ENCODE results near the gene KIZ.
A peak's percentile ranks its signal among the peaks of the same experiment; 100 is the strongest.
"Not testable (repeated sequence)": the region's sequence is repeated elsewhere in the genome, so short reads cannot be mapped to it uniquely, and the experiment has no call there.

The KIZ gene

GRCh38 chr20:21232546-21233280 lies 106.8 kb downstream of the KIZ start:
- no peak for DNase-seq

DNA sequence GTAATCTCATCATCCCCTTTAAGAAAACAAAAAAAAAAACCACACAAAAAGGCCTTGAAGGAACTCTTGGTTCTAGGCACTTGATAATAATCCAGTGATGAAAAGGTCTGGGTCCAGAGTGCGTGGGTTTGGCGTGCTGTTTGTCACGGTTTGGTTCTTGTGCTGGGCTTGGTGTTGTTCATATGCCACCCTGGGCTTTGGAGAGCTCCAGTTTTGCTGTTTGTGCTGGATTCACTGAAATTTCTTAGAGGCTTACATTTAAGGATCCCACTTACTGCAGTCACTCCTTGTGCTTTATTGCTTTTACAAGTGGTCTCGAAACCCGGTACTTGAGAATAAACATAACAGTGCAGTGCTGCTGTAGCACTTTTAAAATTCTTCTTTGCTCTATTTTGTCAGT lies 108.4 kb downstream of the KIZ start:
- no peak for DNase-seq

DNA sequence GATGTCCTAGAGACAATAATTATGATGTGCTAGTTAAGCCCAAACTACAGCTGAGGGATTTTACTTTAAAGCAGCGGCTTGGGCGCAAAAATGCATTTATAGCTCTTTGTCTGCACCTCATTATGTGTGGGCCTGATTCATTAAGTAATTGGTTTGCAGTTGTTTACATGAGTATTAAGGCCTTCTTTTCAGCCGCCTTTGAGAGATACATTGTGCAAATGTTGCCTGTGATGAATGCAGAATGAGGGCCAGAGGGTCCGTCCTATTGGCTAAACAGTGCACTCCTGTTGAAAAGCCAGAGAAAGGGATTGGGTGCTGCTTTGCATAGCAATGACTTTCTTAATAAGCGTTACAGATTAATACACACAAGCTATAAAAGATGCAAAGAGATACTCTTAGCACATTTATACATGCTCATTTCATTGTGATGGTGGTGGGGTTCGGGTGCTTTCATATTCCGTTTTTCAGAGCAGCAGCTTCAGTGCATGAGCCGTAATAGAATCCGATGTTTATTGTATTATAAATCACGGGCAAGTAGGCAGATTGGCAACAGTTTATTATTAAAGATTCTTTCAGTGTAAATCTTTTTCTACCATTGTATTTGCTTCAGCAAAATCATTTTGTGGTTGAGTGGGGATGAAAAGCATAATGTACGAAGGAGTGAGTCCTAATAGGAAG lies 109.1 kb downstream of the KIZ start:
- no peak for DNase-seq

- peak; percentile 75 to 88 (median 84) for DNase-seq
Measured at GRCh38 chr20:21235484-21236445, 109.9 kb downstream of the KIZ start.

- no peak for DNase-seq
Measured at GRCh38 chr20:21237956-21238799, 112.3 kb downstream of the KIZ start.

DNA sequence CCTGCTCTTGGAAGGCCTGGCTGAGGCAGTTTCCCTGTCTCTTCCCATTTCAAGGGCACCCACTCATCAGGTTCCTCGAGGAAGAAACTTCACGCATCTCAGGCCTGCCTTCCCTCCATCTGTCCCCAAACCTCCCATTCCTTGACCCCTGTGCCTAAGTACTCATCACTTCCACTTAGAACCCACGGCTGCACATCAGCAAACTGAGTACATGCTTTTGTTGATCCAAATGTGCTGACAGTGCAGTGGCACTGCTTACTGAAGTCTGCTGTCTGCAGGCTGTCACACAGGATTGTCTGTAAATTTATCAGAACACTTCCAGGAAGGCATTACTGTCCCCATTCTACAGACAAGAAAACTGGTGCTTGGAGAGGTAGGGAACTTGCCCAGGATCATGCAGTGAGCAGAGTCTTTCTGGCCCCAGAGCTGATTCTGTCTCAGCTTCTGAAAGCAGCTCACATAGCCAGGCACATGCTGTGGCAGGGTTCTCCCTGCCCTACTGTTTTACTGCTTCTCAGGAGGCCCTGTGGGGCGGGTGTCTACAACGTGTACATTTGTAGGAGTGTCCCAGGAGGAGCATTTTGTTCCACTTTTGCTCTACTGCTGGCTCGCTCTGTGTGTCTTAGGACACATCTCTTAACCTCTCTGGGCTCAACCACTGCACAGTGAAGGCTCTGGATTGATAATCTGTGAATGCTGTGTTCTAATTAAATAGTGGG lies 113.1 kb downstream of the KIZ start:
- DNase-seq = no peak

GRCh38 chr20:21240394-21240793 lies 114.5 kb downstream of the KIZ start:
- no peak for DNase-seq

DNA sequence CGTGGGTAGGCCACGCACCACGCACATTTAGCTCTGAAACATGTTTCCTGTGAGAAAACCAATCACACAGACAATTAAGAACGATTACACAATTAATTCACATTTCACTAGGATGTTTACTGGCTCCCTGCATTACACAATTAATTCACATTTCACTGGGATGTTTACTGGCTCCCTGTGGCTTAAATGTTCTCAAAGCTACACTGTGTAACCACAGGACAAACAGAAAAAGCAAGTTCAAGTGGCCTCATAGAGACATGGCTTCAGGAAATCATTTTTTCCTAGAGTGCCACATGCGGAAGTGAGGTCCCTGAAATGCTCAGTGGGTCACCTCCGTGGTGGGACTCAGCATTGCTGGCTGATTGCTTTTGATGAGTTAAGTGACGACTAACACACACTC lies 115.5 kb downstream of the KIZ start:
- no peak for DNase-seq

DNA sequence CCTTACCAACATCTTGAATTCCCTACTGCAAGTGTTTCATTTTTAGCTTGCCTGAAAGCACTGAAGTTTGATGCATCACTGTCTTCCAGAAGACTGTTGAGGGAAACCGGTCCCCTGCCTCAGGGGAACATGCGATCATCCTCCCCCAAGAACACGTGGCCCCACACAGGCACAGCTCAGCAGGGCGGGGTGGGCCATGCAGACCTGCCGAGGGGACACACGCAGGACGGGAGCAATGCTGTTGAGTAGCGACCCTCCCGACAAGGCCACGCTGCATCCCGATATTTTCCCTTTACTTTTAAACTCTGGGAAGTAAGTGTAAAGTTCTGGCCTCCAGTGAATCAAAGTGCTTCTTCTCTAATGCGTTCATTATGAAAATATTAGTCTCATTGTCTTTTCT lies 117.9 kb downstream of the KIZ start:
- no peak for DNase-seq

GRCh38 chr20:21244808-21245207 lies 118.9 kb downstream of the KIZ start:
- no peak for DNase-seq

GRCh38 chr20:21246161-21246560 lies 120.3 kb downstream of the KIZ start:
- no peak for DNase-seq

- not testable (repeated sequence) for DNase-seq
Measured at GRCh38 chr20:21247603-21248095, 121.8 kb downstream of the KIZ start.

DNA sequence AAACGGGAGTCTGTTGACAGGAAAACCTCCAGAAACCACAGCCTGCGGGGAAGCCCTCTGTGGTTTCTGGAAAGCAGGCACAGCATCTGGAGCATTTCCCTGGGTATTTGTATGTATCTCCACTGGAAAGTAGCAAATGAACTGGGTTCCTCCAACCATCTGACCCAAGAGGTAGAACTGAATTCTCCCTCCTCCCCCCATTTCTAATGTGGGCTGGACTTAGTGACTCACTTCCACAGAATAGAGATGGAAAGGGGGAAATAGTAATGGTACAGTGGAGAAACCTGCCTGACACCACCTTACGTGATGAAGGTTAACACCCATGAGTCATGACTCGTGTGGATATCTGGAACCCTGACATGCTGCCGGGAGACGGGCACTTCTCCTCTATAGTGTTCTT lies 125.4 kb downstream of the KIZ start:
- no peak for DNase-seq

DNA sequence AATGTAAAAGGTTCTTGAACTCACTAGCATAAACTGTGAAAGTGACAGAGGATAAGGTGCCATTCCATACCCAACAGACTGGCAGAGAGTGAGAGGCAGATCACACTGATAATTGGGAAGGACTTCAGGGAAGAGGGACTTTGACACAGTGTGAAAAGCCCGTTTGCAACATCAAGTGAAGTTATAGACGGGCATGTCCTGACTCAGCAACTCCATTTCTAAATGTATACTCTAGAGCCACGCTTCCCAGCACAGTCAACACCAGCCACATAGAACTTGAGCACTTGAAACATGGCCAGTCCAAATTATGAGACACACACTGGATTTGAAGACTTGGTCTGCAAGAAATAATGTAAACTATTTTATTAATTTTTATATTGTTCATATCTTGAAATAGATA lies 131.3 kb downstream of the KIZ start:
- DNase-seq = no peak

DNA sequence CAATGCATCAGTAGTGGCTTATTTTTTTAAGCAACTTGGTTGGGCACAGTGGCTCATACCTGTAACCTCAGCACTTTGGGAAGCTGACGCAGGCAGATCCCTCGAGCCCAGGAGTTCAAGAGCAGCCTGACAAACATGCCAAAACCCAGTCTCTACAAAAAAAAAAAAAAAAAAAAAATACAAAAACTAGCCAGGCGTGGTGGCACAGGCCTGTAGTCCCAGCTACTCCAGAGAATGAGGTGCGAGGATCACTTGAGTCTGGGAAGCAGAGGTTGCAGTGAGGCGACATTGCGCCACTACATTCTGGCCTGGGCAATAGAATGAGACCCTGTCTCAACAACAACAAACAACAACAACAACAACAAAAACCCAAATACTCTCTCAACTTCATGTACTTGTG lies 132.5 kb downstream of the KIZ start:
- no peak for DNase-seq

GRCh38 chr20:21259346-21259745 lies 133.5 kb downstream of the KIZ start:
- DNase-seq = no peak

- peak in 3 of 4 experiments; percentile 29 to 33 (median 30) for DNase-seq
Measured at GRCh38 chr20:21262812-21263211, 136.9 kb downstream of the KIZ start.

DNA sequence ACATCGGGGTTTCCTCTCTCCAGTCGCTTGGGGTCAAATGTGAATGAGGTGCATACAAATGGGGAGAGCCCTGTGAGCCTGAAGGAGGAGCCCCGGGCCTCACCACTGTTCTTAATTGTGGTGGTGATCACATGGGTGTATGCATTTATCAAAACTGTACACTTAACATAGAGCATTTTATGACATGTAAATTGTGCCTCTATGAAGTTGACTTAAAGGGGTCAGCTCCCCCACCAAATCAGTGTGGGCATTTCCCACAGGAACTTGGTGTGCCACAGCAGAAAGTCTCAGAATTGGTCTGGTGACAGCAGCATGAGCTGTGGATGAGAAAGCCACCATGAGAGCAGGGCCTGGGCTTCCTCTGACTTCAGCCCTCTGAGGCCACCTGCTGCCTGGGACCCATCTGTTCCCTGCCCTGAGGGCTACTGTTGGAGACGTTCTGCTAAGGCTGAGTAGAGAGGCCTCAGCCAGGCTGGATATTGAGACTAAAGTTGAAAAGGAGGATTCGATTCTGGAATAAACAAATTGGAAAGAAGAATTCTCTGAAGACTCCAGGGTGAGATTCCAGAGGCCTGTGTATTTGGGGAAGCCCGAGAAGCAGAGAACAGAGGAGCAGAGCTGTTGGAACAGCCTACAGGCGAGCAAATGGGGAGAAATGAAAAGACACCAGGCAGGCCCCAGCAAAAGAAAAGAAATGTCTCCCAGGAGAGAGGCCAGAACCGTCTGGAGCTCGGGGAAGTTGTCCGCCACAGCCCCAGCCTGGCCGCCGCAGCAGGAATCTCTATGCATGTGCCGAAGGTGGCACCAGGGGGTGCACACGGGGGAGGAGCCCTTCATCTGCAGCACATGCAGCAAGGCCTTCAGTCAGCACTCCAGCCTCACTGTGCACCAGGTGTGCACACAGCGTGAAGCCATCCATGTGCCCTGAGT lies 139.6 kb downstream of the KIZ start:
- DNase-seq = no peak

GRCh38 chr20:21266191-21266536 lies 140.3 kb downstream of the KIZ start:
- no peak for DNase-seq

- DNase-seq = no peak
Measured at GRCh38 chr20:21269772-21270171, 143.9 kb downstream of the KIZ start.

Measured in suppressor macrophage (primary cell).